DOHH2 (cell line): Measurements from ENCODE around the gene CNNM3.

Source experiments
- H3F3A ChIP-seq: fragments of 200-600 bp; sonication (generic), shearing (Covaris generic); 2 replicates; pipeline ENCODE4 v1.6.0; 2016; ENCODE audit warnings: antibody characterized with exemption, mild to moderate bottlenecking; ENCODE audit not compliant: control insufficient read depth, insufficient read depth
- H3K27ac ChIP-seq: fragments of 200-600 bp; sonication (generic); 2 replicates; pipeline ENCODE4 v1.5.1; 2014; ENCODE audit warnings: low read depth, mild to moderate bottlenecking, low read length, moderate library complexity
- H3K27me3 ChIP-seq: fragments of 200-600 bp; sonication (generic); 2 replicates; pipeline ENCODE4 v1.6.1; 2014; ENCODE audit warnings: mild to moderate bottlenecking, low read length, mixed read lengths; ENCODE audit not compliant: control insufficient read depth
- H3K36me3 ChIP-seq: fragments of 200-600 bp; sonication (generic); 2 replicates; pipeline ENCODE4 v1.6.1; 2014; ENCODE audit warnings: mild to moderate bottlenecking, low read length, moderate library complexity, mixed read lengths; ENCODE audit not compliant: control insufficient read depth
- H3K4me1 ChIP-seq: fragments of 200-600 bp; sonication (generic); 2 replicates; pipeline ENCODE4 v1.6.1; 2014; ENCODE audit warnings: mild to moderate bottlenecking, low read length, mixed read lengths; ENCODE audit not compliant: control insufficient read depth
- H3K4me2 ChIP-seq: fragments of 200-600 bp; sonication (generic); 2 replicates; pipeline ENCODE4 v1.6.0; 2014; ENCODE audit warnings: mild to moderate bottlenecking, low read length, moderate library complexity
- H3K4me3 ChIP-seq: fragments of 200-600 bp; sonication (generic); 2 replicates; pipeline ENCODE4 v1.5.1; 2014; ENCODE audit warnings: mild to moderate bottlenecking, low read length, mixed read lengths
- H3K79me2 ChIP-seq: fragments of 200-600 bp; sonication (generic); 2 replicates; pipeline ENCODE4 v1.6.1; 2014; ENCODE audit warnings: mild to moderate bottlenecking, low read length, mixed read lengths; ENCODE audit not compliant: control insufficient read depth
- H3K9me2 ChIP-seq: fragments of 200-600 bp; sonication (generic); replicated peaks from 2 replicates; pipeline ENCODE4 v1.6.1; 2014; ENCODE audit warnings: mild to moderate bottlenecking, low read length, mixed read lengths; ENCODE audit not compliant: control insufficient read depth
- H3K9me3 ChIP-seq: fragments of 200-600 bp; sonication (generic); 2 replicates; pipeline ENCODE4 v1.6.1; 2014; ENCODE audit warnings: antibody characterized with exemption, low read length, mixed read lengths; ENCODE audit not compliant: control insufficient read depth, insufficient read depth
- H4K20me1 ChIP-seq: fragments of 200-600 bp; sonication (generic); 2 replicates; pipeline ENCODE4 v1.6.0; 2014; ENCODE audit warnings: low read depth, mild to moderate bottlenecking, antibody characterized with exemption, low read length, moderate library complexity; ENCODE audit not compliant: control insufficient read depth, insufficient read depth
- EZH2phosphoT487 ChIP-seq: fragments of 200-600 bp; sonication (generic); IDR thresholded peaks from 2 replicates; pipeline ENCODE4 v1.6.1; 2017; ENCODE audit warnings: borderline replicate concordance, mild to moderate bottlenecking, antibody characterized with exemption, low read length, moderate library complexity, mixed read lengths
- TF ChIP-seq, protein P1 (sequence below): fragments of 200-600 bp; sonication (generic); IDR thresholded peaks from one replicate; pipeline ENCODE4 v1.5.1; 2014; ENCODE audit warnings: antibody characterized with exemption, mild to moderate bottlenecking, low read depth, low read length; ENCODE audit not compliant: poor library complexity, severe bottlenecking

Gene CNNM3

DNA sequence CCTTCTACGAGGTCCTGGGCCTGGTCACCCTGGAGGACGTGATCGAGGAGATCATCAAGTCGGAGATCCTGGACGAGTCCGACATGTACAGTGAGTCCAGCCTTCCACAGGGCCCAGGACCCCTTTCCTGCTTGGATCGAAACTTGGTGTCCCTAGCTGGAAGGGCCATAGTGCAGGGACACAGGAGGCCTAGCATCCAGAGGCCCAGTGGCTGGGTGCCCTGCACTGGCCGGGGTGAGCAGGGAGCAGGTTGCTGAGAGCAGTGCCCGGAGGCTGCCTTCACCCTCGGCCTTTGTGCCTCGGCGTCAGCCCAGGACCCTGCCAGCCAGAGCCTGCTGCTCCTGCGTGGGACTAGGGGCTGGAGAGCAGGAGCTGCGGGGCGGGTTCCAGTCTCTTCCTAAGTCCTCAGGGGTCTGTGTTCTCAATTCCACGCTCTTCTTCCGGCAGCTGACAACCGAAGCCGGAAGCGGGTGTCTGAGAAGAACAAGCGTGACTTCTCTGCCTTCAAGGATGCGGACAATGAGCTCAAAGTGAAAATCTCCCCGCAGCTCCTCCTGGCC, 18.9 kb upstream of the CNNM3 start:
- TF ChIP-seq EZH2phosphoT487 = no peak
- TF ChIP-seq, protein P1, sequence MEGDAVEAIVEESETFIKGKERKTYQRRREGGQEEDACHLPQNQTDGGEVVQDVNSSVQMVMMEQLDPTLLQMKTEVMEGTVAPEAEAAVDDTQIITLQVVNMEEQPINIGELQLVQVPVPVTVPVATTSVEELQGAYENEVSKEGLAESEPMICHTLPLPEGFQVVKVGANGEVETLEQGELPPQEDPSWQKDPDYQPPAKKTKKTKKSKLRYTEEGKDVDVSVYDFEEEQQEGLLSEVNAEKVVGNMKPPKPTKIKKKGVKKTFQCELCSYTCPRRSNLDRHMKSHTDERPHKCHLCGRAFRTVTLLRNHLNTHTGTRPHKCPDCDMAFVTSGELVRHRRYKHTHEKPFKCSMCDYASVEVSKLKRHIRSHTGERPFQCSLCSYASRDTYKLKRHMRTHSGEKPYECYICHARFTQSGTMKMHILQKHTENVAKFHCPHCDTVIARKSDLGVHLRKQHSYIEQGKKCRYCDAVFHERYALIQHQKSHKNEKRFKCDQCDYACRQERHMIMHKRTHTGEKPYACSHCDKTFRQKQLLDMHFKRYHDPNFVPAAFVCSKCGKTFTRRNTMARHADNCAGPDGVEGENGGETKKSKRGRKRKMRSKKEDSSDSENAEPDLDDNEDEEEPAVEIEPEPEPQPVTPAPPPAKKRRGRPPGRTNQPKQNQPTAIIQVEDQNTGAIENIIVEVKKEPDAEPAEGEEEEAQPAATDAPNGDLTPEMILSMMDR = no peak
- H3K36me3 ChIP-seq = peaks cover 9% of the 10 kb centered on the region

DNA sequence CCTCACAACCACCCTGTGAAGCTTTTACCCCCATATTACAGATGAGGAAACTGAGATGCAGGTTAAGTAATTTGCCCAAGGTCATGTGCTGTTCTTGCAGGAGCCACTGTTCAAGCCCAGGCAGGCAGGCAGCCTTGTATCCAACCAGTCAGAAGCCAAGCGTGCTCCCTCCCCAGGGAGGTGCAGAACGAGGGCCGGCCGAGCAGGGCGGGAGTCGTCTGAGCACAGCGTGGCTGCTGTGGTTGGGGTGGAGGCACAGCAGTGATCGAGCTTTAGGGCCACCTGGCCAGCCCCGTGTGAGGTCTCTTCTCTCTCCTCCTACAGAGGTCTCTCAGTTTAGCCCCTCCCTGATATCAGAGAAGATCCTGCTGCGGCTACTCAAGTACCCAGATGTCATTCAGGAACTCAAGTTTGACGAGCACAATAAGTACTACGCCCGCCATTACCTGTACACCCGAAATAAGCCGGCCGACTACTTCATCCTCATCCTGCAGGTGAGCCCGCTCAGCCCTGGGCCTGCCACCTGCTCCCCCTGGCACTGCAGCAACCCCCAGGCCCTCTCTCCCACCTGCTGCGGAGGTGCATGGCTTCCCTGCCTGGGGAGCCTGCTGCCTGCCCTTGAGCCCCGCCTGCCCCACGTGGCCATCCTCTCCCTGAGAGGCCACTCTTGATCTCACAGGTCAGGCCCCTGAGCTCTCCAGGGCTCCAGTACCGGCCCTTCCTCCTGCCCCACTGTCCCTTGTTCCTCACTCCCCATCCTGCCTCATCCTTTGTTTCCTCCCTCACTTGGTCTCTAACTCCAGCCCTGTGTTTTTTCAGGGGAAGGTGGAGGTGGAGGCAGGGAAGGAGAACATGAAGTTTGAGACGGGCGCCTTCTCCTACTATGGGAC, 17.1 kb upstream of the CNNM3 start:
- Histone ChIP-seq H4K20me1 (no peaks in the 10 kb centered on the region), H3F3A (no peaks in the 10 kb centered on the region; the same call in 1 of the 2 replicates), H3K4me3 (no peak overlapping the region), H3K9me3 (no peaks in the 10 kb centered on the region), H3K36me3 (peaks cover 9% of the 10 kb centered on the region), H3K4me2 (no peak overlapping the region), H3K4me1 (peaks cover 26% of the 10 kb centered on the region), H3K79me2 (no peaks in the 10 kb centered on the region), H3K27ac (no peak overlapping the region), H3K27me3 (no peaks in the 10 kb centered on the region), H3K9me2 (no peaks in the 10 kb centered on the region)
- TF ChIP-seq EZH2phosphoT487 = no peak
- TF ChIP-seq, protein P1 = no peak

More for the DNA sequence above, 18.9 kb upstream of the CNNM3 start:
- no peak overlapping the region for H3K4me3 ChIP-seq
- no peaks in the 10 kb centered on the region for H3K79me2 ChIP-seq
- no peak overlapping the region for H3K27ac ChIP-seq
- no peaks in the 10 kb centered on the region for H3K9me2 ChIP-seq
- H3K9me3 ChIP-seq = no peaks in the 10 kb centered on the region
- no peaks in the 10 kb centered on the region for H3F3A ChIP-seq
- no peaks in the 10 kb centered on the region for H4K20me1 ChIP-seq
- H3K4me2 ChIP-seq = no peak overlapping the region
- H3K27me3 ChIP-seq = no peaks in the 10 kb centered on the region
- peaks cover 19% of the 10 kb centered on the region for H3K4me1 ChIP-seq

GRCh38 chr2:96799623-96799935, 16.5 kb upstream of the CNNM3 start:
- Histone ChIP-seq H4K20me1 (no peaks in the 10 kb centered on the region), H3K4me1 (peaks cover 26% of the 10 kb centered on the region), H3K4me2 (no peak overlapping the region), H3K27ac (no peak overlapping the region), H3K4me3 (no peak overlapping the region), H3K79me2 (no peaks in the 10 kb centered on the region), H3K9me3 (no peaks in the 10 kb centered on the region), H3K9me2 (no peaks in the 10 kb centered on the region), H3F3A (no peaks in the 10 kb centered on the region; the same call in 1 of the 2 replicates), H3K36me3 (peaks cover 9% of the 10 kb centered on the region), H3K27me3 (no peaks in the 10 kb centered on the region)
- TF ChIP-seq, protein P1 = no peak
- TF ChIP-seq EZH2phosphoT487 = no peak
